Adrenal gland (tissue), 12 donors: ENCODE data around the gene HNRNPK. TPM values are rescaled to one million over a fixed set of nuclear protein-coding genes. Genes with fewer than 3 reads are reported as not detected.

ENCODE experiments used
- DNase-seq, 7 donors: peaks; one replicate each; pipeline ENCODE4 v3.0.0-alpha.2; 2019 to 2020
- H3K27ac ChIP-seq, 5 donors: fragments of 200-600 bp; sonication (generic) in 4 of 5; 1 replicate in 3 of 5; 2 replicates in 2 of 5; pipeline versions ENCODE4 v1.5.1 to v1.8.0; 2016 to 2020; ENCODE audit warnings: mild to moderate bottlenecking in 1 of 5
- H3K27me3 ChIP-seq: fragments of 200-600 bp; 2 replicates; pipeline ENCODE4 v1.8.0; 2021
- H3K36me3 ChIP-seq, 2 donors: fragments of 200-600 bp; replicated peaks in 1 of 2; 1 replicate in 1 of 2; 2 replicates in 1 of 2; pipeline versions ENCODE4 v1.5.1 to v1.8.0; 2018 to 2022
- H3K4me1 ChIP-seq, 2 donors: fragments of 200-600 bp; replicated peaks in 1 of 2; 1 replicate in 1 of 2; 2 replicates in 1 of 2; pipeline versions ENCODE4 v1.5.1 to v1.8.0; 2018 to 2021
- H3K4me3 ChIP-seq, 4 donors: fragments of 200-600 bp; sonication (generic) in 3 of 4; one replicate each; pipeline ENCODE4 v1.5.1; 2016 to 2018
- H3K9me3 ChIP-seq, 3 donors: fragments of 200-600 bp; sonication (generic) in 1 of 3; replicated peaks in 1 of 3; 1 replicate in 2 of 3; 2 replicates in 1 of 3; pipeline versions ENCODE4 v1.5.1 to v1.8.0; 2016 to 2021
- POLR2A ChIP-seq, 2 donors: fragments of 450-650 bp; IDR thresholded peaks; one replicate each; pipeline ENCODE4 v1.6.1; 2017; ENCODE audit warnings: antibody characterized with exemption in 2 of 2, mild to moderate bottlenecking in 2 of 2, moderate library complexity in 1 of 2
- WGBS, 4 donors: extraction: QIAGEN DNeasy Blood & Tissue Kit in 2 of 4; methylation state at CpG; one replicate each; pipeline versions ENCODE4 v1.1.5 to v1.1.7; 2013 to 2017; 5-methylcytosine and 5-hydroxymethylcytosine counted together
- intact Hi-C, 2 donors: fragments of 100-400 bp; cut with DNase I; formaldehyde crosslinking; loops; one replicate each; pipeline versions ENCODE4 v1.14.1 to v1.15.0; 2022 to 2023
- polyA plus RNA-seq, 3 donors: library from polyadenylated mRNA; stranded (reverse); fragments of 200-250 nt in 2 of 3; fragments of 350-450 nt in 1 of 3; fragmentation: Illumina TruSeq in 1 of 3; extraction: RNeasy Lipid Tissue Mini Kit (QIAGEN cat#74804) in 1 of 3; gene quantifications; one replicate each; pipeline ENCODE4 v1.2.3, GENCODE V29; 2013 to 2014
- total RNA-seq, 9 donors: library from RNA; depleted of rRNA in 4 of 9; stranded (reverse); fragments of >200 nt in 4 of 9; fragments of 120-200 nt in 1 of 9; fragmentation: NEBNext Ultra II Directional in 1 of 9; extraction: Animal tissue kit (Norgen Biotek cat#: 25700) in 1 of 9; gene quantifications; one replicate each; pipeline versions ENCODE4 v1.1.0 to v1.2.4, GENCODE V29; 2013 to 2023
- TF ChIP-seq, protein P1 (sequence below), 6 experiments: fragments of 450-650 bp in 4 of 6; fragments of 200-600 bp in 2 of 6; sonication (generic) in 1 of 6; IDR thresholded peaks; 1 replicate in 5 of 6; 2 replicates in 1 of 6; pipeline versions ENCODE4 v1.5.1 to v1.8.0; 2016 to 2021; ENCODE audit warnings: antibody characterized with exemption in 6 of 6, mild to moderate bottlenecking in 2 of 6, moderate library complexity in 1 of 6
- donor health status: healthy with polysubstance abuse.
- donor health status: Bipolar disorder and iron deficiency.
- donor health status: DM: yes; HTN: yes; CAD: no.
- donor health status: DM: no; HTN: no; CAD: no.
- donor health status: DM: no; HTN: no; CAD: no.
- donor health status: DM: yes; HTN: yes; CAD: no.

The HNRNPK gene
- total and polyA plus RNA-seq, 12 donors = 172 to 866 (median 477) TPM

DNA sequence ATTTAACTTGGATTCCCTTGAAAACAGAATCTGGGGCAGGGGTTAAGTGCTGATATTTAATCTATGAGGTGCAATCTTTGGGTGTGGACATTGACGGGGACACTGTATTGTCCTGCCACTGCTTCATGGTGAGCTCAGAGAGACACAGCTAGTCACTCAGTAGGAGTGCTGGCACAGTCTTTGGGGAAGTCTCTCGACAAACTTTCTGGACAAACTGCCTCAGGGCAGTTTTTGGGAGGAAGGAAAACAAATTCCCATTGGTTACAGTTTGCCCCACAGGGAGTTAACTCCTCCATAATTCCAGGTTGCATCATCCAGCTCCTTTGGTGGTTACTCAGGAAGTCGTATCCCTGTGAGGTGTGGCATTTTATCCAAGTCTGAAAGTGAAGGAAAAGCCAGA is 17.9 kb downstream of the HNRNPK start:
- H3K27me3 ChIP-seq = no peaks in the 10 kb centered on the region
- WGBS, 4 donors = 30 to 61% (median 55%) methylated on average over 3 of the region's 3 CpGs
- no peak for DNase-seq
- TF ChIP-seq, protein P1, sequence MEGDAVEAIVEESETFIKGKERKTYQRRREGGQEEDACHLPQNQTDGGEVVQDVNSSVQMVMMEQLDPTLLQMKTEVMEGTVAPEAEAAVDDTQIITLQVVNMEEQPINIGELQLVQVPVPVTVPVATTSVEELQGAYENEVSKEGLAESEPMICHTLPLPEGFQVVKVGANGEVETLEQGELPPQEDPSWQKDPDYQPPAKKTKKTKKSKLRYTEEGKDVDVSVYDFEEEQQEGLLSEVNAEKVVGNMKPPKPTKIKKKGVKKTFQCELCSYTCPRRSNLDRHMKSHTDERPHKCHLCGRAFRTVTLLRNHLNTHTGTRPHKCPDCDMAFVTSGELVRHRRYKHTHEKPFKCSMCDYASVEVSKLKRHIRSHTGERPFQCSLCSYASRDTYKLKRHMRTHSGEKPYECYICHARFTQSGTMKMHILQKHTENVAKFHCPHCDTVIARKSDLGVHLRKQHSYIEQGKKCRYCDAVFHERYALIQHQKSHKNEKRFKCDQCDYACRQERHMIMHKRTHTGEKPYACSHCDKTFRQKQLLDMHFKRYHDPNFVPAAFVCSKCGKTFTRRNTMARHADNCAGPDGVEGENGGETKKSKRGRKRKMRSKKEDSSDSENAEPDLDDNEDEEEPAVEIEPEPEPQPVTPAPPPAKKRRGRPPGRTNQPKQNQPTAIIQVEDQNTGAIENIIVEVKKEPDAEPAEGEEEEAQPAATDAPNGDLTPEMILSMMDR (IDR thresholded peaks at IDR 0.05) = no peak
- TF ChIP-seq POLR2A (IDR thresholded peaks at IDR 0.05) = no peak
- H3K36me3 ChIP-seq = peaks cover 0 to 12% of the 10 kb centered on the region in 2 donors
- peaks cover 0 to 7% of the 10 kb centered on the region in 2 donors for H3K4me1 ChIP-seq
- H3K27ac ChIP-seq = no peak overlapping the region
- H3K4me3 ChIP-seq = no peak overlapping the region
- H3K9me3 ChIP-seq = no peaks in the 10 kb centered on the region
- intact Hi-C loops = no loop called here

DNA sequence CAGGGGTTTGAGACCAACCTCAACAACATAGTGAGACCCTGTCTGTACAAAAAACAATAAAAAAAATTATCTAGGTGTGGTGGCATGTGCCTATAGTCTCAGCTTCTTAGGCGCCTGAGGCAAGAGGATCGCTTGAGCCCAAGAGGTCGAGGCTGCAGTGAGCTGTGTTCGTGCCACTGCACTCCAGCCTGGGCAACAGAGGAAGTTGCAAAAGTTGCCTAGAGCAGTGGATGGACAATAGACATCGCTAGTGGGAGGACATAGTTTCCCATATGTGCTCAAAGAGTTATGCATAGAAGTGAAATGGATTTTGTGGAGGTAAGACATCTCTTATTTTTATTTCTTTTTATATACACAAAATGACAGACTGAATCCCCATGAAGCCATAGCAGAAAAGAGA is 19.0 kb downstream of the HNRNPK start:
- Histone ChIP-seq H3K4me1 (peaks cover 6 to 8% of the 10 kb centered on the region in 2 donors), H3K36me3 (peaks cover 0 to under 1% of the 10 kb centered on the region in 2 donors), H3K27ac (no peak overlapping the region), H3K27me3 (no peaks in the 10 kb centered on the region), H3K4me3 (no peak overlapping the region), H3K9me3 (no peaks in the 10 kb centered on the region)
- WGBS, 4 donors = 79 to 89% (median 87%) methylated on average over 5 of the region's 5 CpGs
- DNase-seq = no peak
- TF ChIP-seq, protein P1 (IDR thresholded peaks at IDR 0.05) = no peak
- TF ChIP-seq POLR2A (IDR thresholded peaks at IDR 0.05) = no peak
- intact Hi-C loops = no loop called here

DNA sequence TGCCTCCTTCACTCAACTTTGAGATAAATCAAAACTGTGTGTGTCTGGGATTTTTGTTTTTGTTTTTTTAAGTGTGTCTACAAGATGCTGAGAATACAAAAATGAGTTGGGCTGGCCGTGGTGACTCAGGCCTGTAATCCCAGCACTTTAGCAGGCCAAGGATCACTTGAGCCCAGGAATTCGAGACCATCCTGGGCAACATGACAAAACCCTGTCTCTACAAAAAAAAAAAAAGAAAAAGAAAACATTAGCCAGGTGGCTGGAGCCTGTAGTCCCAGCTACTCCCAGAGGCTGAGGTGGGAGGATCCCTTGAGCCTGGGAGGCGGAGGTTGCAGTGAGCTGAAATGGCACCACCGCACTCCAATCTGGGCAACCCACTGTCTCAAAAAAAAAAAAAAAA is 21.0 kb downstream of the HNRNPK start:
- DNase-seq = peak in 6 of 7 donors; percentile 55 to 72 (median 68)
- no peak overlapping the region for H3K4me3 ChIP-seq
- H3K36me3 ChIP-seq = no peaks in the 10 kb centered on the region
- intact Hi-C loops = no loop called here
- TF ChIP-seq, protein P1 (IDR thresholded peaks at IDR 0.05) = no peak
- no peak for TF ChIP-seq POLR2A (IDR thresholded peaks at IDR 0.05)
- peaks cover 9 to 19% of the 10 kb centered on the region in 2 donors for H3K4me1 ChIP-seq
- 47 to 61% (median 54%) methylated on average over 4 of the region's 4 CpGs for WGBS, 4 donors
- H3K27me3 ChIP-seq = no peaks in the 10 kb centered on the region
- peak overlapping the region in 2 of 5 donors; percentile 22 to 41 for H3K27ac ChIP-seq
- no peaks in the 10 kb centered on the region for H3K9me3 ChIP-seq

DNA sequence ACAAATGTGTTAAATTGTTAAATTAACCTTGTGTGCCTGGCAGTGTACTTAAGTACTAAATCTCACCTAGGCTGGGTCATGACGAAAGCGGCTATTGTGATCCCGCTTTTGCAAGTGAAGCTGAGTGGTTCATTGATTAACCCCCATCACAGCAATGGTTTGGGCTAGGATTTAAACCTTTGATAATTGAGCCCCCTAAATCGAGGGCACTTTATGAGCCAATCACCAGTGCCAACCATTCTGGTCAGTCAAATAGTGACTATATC is 22.8 kb downstream of the HNRNPK start:
- 46 to 64% (median 55%) methylated on average over 4 of the region's 4 CpGs for WGBS, 4 donors
- peaks cover 9 to 19% of the 10 kb centered on the region in 2 donors for H3K4me1 ChIP-seq
- intact Hi-C loops = no loop called here
- TF ChIP-seq, protein P1 (IDR thresholded peaks at IDR 0.05) = no peak
- no peak for TF ChIP-seq POLR2A (IDR thresholded peaks at IDR 0.05)
- peak overlapping the region in 2 of 4 donors; percentile 30 to 76 for H3K4me3 ChIP-seq
- no peaks in the 10 kb centered on the region for H3K27me3 ChIP-seq
- H3K9me3 ChIP-seq = no peaks in the 10 kb centered on the region
- peak overlapping the region in 4 of 5 donors; percentile 67 to 85 (median 82) for H3K27ac ChIP-seq
- DNase-seq = no peak
- H3K36me3 ChIP-seq = peaks cover 0 to 2% of the 10 kb centered on the region in 2 donors
